BE2C (cell line): ENCODE data around the gene TBL3.

Source experiments
- DNase-seq: peaks from one replicate; pipeline ENCODE4 v3.0.0-alpha.2; 2020
- H3K27me3 ChIP-seq: fragments of 250-450 bp; sonication (Bioruptor Pico); 2 replicates; pipeline ENCODE4 v1.5.1; 2020; ENCODE audit warnings: mild to moderate bottlenecking
- H3K36me3 ChIP-seq: fragments of 250-450 bp; sonication (Bioruptor Pico); 2 replicates; pipeline ENCODE4 v1.5.1; 2020; ENCODE audit warnings: mild to moderate bottlenecking
- H3K4me1 ChIP-seq: fragments of 250-450 bp; sonication (Bioruptor Pico); 2 replicates; pipeline ENCODE4 v1.5.1; 2020
- H3K4me3 ChIP-seq: 2 replicates; pipeline ENCODE4 v1.5.1; 2011; ENCODE audit warnings: low read depth, low read length
- H3K9me3 ChIP-seq: fragments of 250-450 bp; sonication (Bioruptor Pico); 2 replicates; pipeline ENCODE4 v1.5.1; 2020
- CTCF ChIP-seq: IDR thresholded peaks from 2 replicates; pipeline ENCODE4 v1.5.1; 2012; ENCODE audit warnings: mild to moderate bottlenecking, low read depth, low read length

The TBL3 gene

GRCh38 chr16:1997494-1998359 lies 25.9 kb downstream of the TBL3 start:
- Histone ChIP-seq H3K9me3 (peaks cover 1% of the 10 kb centered on the region; the same call in 1 of the 2 replicates), H3K36me3 (peaks cover 67% of the 10 kb centered on the region), H3K4me3 (no peak overlapping the region), H3K4me1 (no peaks in the 10 kb centered on the region), H3K27me3 (no peaks in the 10 kb centered on the region)
- no peak for TF ChIP-seq CTCF
- DNase-seq = no peak

- Histone ChIP-seq H3K4me3 (no peak overlapping the region), H3K9me3 (no peaks in the 10 kb centered on the region), H3K27me3 (no peaks in the 10 kb centered on the region), H3K36me3 (peaks cover 74% of the 10 kb centered on the region), H3K4me1 (no peaks in the 10 kb centered on the region; the same call in 1 of the 2 replicates)
- TF ChIP-seq CTCF = no peak
- no peak for DNase-seq
Measured at GRCh38 chr16:1998360-1998835, 26.5 kb downstream of the TBL3 start.

- H3K27me3 ChIP-seq = no peaks in the 10 kb centered on the region
Measured at GRCh38 chr16:1998852-1999801, 27.3 kb downstream of the TBL3 start.

GRCh38 chr16:1999866-2000514 lies 28.1 kb downstream of the TBL3 start:
- no peaks in the 10 kb centered on the region for H3K9me3 ChIP-seq
- no peak overlapping the region for H3K4me3 ChIP-seq
- no peak for TF ChIP-seq CTCF
- peaks cover 84% of the 10 kb centered on the region for H3K36me3 ChIP-seq
- peak; percentile 10 for DNase-seq
- H3K4me1 ChIP-seq = peaks cover 10% of the 10 kb centered on the region
- H3K27me3 ChIP-seq = no peaks in the 10 kb centered on the region

More at GRCh38 chr16:1998852-1999801, 27.3 kb downstream of the TBL3 start:
- no peak for TF ChIP-seq CTCF
- H3K9me3 ChIP-seq = no peaks in the 10 kb centered on the region
- H3K4me1 ChIP-seq = peaks cover 2% of the 10 kb centered on the region
- peak; percentile 10 for DNase-seq
- H3K4me3 ChIP-seq = no peak overlapping the region
- H3K36me3 ChIP-seq = peaks cover 77% of the 10 kb centered on the region

- Histone ChIP-seq H3K4me3 (no peak overlapping the region), H3K9me3 (no peaks in the 10 kb centered on the region), H3K4me1 (peaks cover 19% of the 10 kb centered on the region), H3K36me3 (peaks cover 77% of the 10 kb centered on the region), H3K27me3 (no peaks in the 10 kb centered on the region)
- peak; percentile 8 for DNase-seq
- TF ChIP-seq CTCF = no peak
Measured at GRCh38 chr16:2001035-2001434, 29.2 kb downstream of the TBL3 start.
